Astrocyte of the hippocampus (primary cell): Measurements from ENCODE around the gene SHISAL2B.
A peak's percentile ranks its signal among the peaks of the same experiment; 100 is the strongest.
"Not testable (repeated sequence)": the region's sequence is repeated elsewhere in the genome, so short reads cannot be mapped to it uniquely, and the experiment has no call there.

Experiments
- DNase-seq: peaks from one replicate; pipeline ENCODE4 v3.0.0; 2011; ENCODE audit warnings: low read depth, low spot score

The SHISAL2B gene

GRCh38 chr5:64690417-64691151 lies at the start of gene SHISAL2B:
SHISAL2B (plus strand) TSS chr5:64690503; CDS start chr5:64690624, 121 bp downstream.
- peak; percentile 69 for DNase-seq

GRCh38 chr5:64644831-64645230 lies 45.5 kb upstream of the SHISAL2B start:
- no peak for DNase-seq

- DNase-seq, result no peak
Measured at GRCh38 chr5:64646169-64646568, 44.1 kb upstream of the SHISAL2B start.

GRCh38 chr5:64649512-64649911 lies 40.8 kb upstream of the SHISAL2B start:
- DNase-seq, result no peak

- DNase-seq, result no peak
Measured at GRCh38 chr5:64653766-64654560, 36.3 kb upstream of the SHISAL2B start.

- no peak for DNase-seq
Measured at GRCh38 chr5:64654561-64654938, 35.8 kb upstream of the SHISAL2B start.

GRCh38 chr5:64655596-64655995 lies 34.7 kb upstream of the SHISAL2B start:
- no peak for DNase-seq

- DNase-seq, result no peak
Measured at GRCh38 chr5:64659289-64659688, 31.0 kb upstream of the SHISAL2B start.

GRCh38 chr5:64663181-64663580 lies 27.1 kb upstream of the SHISAL2B start:
- not testable (repeated sequence) for DNase-seq

- no peak for DNase-seq
Measured at GRCh38 chr5:64665243-64665642, 25.1 kb upstream of the SHISAL2B start.

GRCh38 chr5:64666078-64666477 lies 24.2 kb upstream of the SHISAL2B start:
- peak; percentile 7 for DNase-seq

GRCh38 chr5:64667068-64667467 lies 23.2 kb upstream of the SHISAL2B start:
- no peak for DNase-seq

- no peak for DNase-seq
Measured at GRCh38 chr5:64670277-64670676, 20.0 kb upstream of the SHISAL2B start.

- DNase-seq, result no peak
Measured at GRCh38 chr5:64671678-64672077, 18.6 kb upstream of the SHISAL2B start.

GRCh38 chr5:64678374-64678773 lies 11.9 kb upstream of the SHISAL2B start:
- no peak for DNase-seq

GRCh38 chr5:64680289-64680688 lies 10.0 kb upstream of the SHISAL2B start:
- no peak for DNase-seq

GRCh38 chr5:64682608-64683007 lies 7.7 kb upstream of the SHISAL2B start:
- no peak for DNase-seq

GRCh38 chr5:64685866-64686265 lies 4.4 kb upstream of the SHISAL2B start:
- no peak for DNase-seq

- no peak for DNase-seq
Measured at GRCh38 chr5:64688391-64688790, 1.9 kb upstream of the SHISAL2B start.

GRCh38 chr5:64688965-64689364 lies 1.3 kb upstream of the SHISAL2B start:
- no peak for DNase-seq

- no peak for DNase-seq
Measured at GRCh38 chr5:64690104-64690416, 243 bp upstream of the SHISAL2B start.

- DNase-seq, result no peak
Measured at GRCh38 chr5:64691291-64691690, 988 bp downstream of the SHISAL2B start.

- peak; percentile 4 for DNase-seq
Measured at GRCh38 chr5:64693636-64694035, 3.3 kb downstream of the SHISAL2B start.
